GM12801 (cell line): Measurements from ENCODE around the gene PPIL6.

Experiments used
- TF ChIP-seq, protein P1 (sequence below): IDR thresholded peaks from one replicate; pipeline ENCODE4 v1.5.1; 2011; ENCODE audit warnings: control low read depth; ENCODE audit not compliant: insufficient read length; ENCODE audit errors: extremely low read depth

Gene PPIL6

DNA sequence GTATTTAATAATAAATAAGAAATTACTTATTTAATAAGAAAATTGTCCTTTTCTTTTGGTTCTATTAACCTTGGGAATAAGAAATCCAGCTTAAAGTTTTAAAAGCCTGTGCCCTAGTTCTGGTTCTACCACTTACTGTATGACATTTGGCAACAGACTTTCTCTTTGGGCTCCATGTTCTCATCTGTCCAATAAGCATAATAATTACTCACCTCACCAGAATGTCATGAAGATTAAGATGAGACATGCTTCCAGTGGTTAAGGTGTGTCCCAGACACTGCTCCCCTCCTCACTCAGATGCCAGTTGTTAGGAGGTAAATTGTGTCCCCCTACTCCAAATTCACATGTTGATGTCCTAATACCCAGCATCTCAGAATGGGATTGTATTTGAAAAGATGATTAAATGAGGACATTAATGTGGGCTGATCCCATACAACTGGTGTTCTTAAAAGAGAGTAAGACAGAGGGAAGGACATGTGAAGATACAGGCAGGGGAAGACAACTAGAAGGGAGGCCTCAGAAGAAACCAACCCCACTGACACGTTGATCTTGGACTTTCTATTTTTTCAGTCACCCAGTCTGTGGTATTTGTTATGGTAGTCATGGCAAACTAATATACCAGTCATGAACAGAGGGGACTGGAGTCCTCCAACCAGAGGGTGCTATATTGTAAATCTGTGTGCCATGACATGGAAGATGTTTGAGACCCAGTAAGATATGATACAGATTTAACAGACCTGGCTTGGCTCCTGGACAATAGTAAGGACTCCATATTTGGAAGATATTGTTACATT lies 21.5 kb upstream of the PPIL6 start:
- TF ChIP-seq, protein P1, sequence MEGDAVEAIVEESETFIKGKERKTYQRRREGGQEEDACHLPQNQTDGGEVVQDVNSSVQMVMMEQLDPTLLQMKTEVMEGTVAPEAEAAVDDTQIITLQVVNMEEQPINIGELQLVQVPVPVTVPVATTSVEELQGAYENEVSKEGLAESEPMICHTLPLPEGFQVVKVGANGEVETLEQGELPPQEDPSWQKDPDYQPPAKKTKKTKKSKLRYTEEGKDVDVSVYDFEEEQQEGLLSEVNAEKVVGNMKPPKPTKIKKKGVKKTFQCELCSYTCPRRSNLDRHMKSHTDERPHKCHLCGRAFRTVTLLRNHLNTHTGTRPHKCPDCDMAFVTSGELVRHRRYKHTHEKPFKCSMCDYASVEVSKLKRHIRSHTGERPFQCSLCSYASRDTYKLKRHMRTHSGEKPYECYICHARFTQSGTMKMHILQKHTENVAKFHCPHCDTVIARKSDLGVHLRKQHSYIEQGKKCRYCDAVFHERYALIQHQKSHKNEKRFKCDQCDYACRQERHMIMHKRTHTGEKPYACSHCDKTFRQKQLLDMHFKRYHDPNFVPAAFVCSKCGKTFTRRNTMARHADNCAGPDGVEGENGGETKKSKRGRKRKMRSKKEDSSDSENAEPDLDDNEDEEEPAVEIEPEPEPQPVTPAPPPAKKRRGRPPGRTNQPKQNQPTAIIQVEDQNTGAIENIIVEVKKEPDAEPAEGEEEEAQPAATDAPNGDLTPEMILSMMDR: no peak

DNA sequence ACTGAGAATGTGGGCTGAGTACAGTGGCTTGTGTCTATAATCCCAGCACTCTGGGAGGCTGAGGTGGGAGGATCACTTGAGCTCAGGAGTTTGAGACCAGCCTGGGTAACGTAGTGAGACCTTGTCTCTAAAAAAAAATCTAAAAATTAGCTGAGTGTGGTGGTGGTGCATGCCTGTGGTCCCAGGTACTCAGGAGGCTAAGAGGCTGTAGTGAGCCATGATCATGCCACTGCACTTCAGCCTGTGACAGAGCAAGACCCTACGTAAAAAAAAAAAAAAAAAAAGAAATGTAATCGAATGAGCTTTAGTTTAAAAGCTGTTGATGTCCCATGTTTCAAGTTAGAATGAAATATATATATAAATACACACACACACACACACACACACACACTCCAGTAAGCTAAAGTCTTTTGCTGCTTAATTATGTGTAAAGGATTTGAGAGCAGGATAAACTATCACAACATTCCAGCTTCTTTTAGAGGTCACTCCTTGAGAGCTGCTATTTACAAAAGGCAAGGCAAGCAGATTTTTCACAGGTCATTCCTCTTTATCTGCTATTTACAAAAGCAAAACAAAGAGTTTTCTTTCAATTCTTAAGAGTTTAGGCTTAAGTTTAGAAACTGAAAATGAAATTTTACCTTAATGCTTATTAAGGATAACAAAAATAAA lies 19.9 kb upstream of the PPIL6 start:
- TF ChIP-seq, protein P1: no peak

DNA sequence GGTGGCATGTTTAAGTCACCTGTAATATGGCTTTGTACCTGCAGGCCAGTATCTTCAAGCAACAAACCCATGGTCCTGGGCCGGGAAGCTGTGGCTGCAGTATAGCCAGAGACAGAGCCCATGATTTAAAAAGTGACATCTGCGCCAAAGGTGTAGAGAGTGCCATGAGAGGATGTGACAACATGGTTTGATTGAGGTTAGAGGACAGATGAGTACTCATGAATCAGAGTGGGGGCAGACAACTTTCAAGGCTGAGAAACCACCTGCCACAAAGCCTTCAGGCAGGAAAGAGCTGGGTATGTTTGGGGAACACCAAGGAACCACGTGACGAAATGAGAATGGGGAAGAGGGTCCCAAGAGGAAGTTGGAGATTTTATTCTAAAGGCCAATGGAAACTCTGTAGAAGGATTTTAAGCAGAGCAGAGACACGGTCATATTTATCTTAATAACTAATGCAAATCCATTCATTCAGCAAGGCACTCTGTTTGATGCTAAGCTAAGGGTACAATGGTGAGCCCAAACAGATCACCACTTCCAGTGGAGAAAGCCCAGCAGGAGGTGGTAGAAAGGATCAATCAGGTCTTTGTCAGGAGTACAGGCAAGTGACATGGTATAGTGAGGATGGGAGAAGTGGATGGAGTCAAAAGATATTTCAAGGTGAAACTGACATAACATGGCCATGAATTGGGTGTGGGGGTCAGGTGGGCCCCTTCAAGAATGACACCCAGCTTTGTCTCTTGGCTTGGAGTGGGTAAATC lies 18.5 kb upstream of the PPIL6 start:
- TF ChIP-seq, protein P1: no peak

DNA sequence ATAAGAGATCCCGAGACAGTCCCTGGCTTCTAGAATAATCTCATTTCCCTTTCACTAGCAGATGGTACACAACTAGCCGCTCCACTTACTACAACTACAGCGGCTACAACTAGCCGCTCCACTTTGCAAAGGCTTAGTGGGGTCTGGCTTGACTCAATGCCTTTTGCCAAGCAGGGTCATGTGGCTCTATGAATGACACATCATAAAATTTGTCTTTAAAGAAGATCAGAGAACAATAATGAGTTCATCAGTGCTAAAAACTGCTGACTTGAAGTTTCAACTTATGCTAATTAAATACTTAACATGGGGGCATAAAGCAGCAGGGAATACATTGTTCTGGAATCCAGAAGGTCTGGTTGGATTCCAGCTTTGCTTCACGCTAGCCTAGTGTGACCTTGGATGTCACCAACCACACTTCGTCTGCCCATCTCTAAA lies 17.2 kb upstream of the PPIL6 start:
- TF ChIP-seq, protein P1: no peak

GRCh38 chr6:109456710-109457561 lies 16.5 kb upstream of the PPIL6 start:
- TF ChIP-seq, protein P1: no peak

DNA sequence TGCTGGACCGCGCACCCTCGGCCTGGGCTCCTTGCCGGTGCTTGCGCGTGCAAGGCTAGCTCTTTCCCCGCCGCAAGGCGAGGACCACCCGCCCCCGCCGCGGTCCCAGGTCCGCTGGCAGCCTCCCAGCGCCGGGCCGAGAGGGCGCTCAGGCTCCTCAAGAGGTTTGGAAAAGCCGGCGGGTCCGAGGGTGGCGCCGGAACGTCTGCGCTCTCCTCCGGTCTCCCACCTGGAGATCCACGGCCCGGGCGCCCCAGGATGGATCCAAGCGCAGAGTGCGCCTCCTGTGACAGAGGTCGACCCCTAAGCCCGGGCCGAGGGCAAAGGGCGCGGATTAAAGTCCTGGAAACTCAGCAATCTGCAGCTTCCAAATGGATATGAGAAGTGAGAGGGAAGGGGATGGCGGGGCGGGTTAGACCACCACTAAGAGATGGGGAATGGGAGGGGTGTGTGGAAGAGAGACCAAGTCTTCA lies 15.7 kb upstream of the PPIL6 start:
- TF ChIP-seq, protein P1: no peak
